Measurements from ENCODE around the gene USP12. TPM values are rescaled to one million over a fixed set of nuclear protein-coding genes. Genes with fewer than 3 reads are reported as not detected.

The USP12 gene
- total RNA-seq, 1 donor from 2014 or later = 19.1 TPM

DNA sequence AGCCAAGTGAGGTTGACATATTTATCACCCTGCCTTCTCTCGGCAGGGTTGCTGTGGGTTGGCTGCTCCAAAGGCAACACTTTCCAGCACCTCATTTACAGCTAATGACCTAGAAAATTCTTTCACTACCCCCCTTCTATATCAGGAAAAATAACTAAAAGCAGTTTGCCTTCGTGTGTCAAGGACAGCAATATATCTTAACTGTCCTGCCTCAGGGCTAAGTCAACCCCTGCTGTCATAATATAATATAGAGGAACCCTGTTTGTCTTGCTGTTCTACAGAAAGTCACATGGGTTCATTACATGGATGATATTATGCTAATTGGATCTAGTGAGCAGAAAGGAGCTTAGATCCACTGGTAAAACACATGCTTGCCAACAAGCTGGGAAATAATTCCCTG lies 28.1 kb upstream of the USP12 start:
- Mint-ChIP-seq H3K9me3 (peaks cover 3% of the 10 kb centered on the region), H3K36me3 (no peaks in the 10 kb centered on the region), H3K27me3 (peaks cover 17% of the 10 kb centered on the region), H3K27ac (no peak overlapping the region), H3K4me3 (no peak overlapping the region), H3K4me1 (ENCODE audit: unreplicated experiment) (peaks cover 11% of the 10 kb centered on the region)
- TF ChIP-seq, protein P1, sequence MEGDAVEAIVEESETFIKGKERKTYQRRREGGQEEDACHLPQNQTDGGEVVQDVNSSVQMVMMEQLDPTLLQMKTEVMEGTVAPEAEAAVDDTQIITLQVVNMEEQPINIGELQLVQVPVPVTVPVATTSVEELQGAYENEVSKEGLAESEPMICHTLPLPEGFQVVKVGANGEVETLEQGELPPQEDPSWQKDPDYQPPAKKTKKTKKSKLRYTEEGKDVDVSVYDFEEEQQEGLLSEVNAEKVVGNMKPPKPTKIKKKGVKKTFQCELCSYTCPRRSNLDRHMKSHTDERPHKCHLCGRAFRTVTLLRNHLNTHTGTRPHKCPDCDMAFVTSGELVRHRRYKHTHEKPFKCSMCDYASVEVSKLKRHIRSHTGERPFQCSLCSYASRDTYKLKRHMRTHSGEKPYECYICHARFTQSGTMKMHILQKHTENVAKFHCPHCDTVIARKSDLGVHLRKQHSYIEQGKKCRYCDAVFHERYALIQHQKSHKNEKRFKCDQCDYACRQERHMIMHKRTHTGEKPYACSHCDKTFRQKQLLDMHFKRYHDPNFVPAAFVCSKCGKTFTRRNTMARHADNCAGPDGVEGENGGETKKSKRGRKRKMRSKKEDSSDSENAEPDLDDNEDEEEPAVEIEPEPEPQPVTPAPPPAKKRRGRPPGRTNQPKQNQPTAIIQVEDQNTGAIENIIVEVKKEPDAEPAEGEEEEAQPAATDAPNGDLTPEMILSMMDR (conservative IDR thresholded peaks at IDR 0.05) = no peak
- no peak for DNase-seq (ENCODE audit: extremely low spot score, unreplicated experiment)

DNA sequence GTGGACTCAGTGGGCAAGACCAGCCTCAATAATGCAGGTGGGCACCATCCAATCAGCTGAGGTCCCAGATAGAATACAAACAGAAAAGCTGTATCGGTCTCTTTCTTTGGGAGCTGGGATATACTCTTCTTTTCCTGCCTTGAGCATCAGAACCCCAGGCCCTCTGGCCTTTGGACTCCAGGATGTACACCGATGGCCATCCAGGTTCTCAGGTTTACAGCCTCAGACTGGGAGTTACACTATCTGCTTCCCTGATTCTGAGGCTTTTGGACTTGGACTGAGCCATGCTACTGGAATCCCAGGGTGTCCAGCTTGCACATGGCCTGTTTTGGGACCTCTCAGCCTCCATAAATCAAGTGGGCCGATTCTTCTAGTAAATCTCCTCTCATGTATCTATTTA lies 27.6 kb upstream of the USP12 start:
- Mint-ChIP-seq H3K27me3 (peaks cover 17% of the 10 kb centered on the region), H3K4me1 (ENCODE audit: unreplicated experiment) (peaks cover 11% of the 10 kb centered on the region), H3K27ac (no peak overlapping the region), H3K4me3 (no peak overlapping the region), H3K9me3 (peaks cover 3% of the 10 kb centered on the region), H3K36me3 (no peaks in the 10 kb centered on the region)
- DNase-seq (ENCODE audit: extremely low spot score, unreplicated experiment) = no peak
- TF ChIP-seq, protein P1 (conservative IDR thresholded peaks at IDR 0.05) = no peak

- H3K9me3 Mint-ChIP-seq = peaks cover 3% of the 10 kb centered on the region
Observed at GRCh38 chr13:27194895-27195764, 23.5 kb upstream of the USP12 start.

DNA sequence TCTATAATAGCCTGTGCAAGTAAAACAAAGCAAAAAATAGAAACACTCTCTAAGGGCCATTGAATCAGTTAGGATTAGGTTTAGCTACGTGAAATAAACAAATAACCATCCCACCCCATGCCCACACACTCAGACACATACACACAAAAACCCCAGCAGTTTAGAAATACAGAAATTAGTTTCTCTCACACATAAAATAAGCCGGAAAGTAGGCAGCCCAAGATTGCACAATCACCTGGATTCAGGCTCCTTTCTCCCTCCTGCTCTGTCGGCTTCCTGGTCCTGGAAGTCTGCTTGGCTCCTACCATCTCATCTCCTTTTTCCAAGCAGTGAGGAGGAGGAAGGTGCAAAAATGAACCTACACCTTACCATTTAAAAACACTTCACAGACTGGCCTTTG lies 22.6 kb upstream of the USP12 start:
- no peak for DNase-seq (ENCODE audit: extremely low spot score, unreplicated experiment)
- TF ChIP-seq, protein P1 (conservative IDR thresholded peaks at IDR 0.05) = no peak
- no peak overlapping the region for H3K27ac Mint-ChIP-seq
- no peaks in the 10 kb centered on the region for H3K36me3 Mint-ChIP-seq
- H3K9me3 Mint-ChIP-seq = no peaks in the 10 kb centered on the region
- H3K4me1 Mint-ChIP-seq (ENCODE audit: unreplicated experiment) = peaks cover 7% of the 10 kb centered on the region
- no peak overlapping the region for H3K4me3 Mint-ChIP-seq
- peaks cover 14% of the 10 kb centered on the region for H3K27me3 Mint-ChIP-seq

More at GRCh38 chr13:27194895-27195764, 23.5 kb upstream of the USP12 start:
- Mint-ChIP-seq H3K4me3 (no peak overlapping the region), H3K27ac (no peak overlapping the region), H3K4me1 (ENCODE audit: unreplicated experiment) (peaks cover 11% of the 10 kb centered on the region), H3K27me3 (peaks cover 14% of the 10 kb centered on the region), H3K36me3 (no peaks in the 10 kb centered on the region)
- no peak for DNase-seq (ENCODE audit: extremely low spot score, unreplicated experiment)
- TF ChIP-seq, protein P1 (conservative IDR thresholded peaks at IDR 0.05) = no peak

DNA sequence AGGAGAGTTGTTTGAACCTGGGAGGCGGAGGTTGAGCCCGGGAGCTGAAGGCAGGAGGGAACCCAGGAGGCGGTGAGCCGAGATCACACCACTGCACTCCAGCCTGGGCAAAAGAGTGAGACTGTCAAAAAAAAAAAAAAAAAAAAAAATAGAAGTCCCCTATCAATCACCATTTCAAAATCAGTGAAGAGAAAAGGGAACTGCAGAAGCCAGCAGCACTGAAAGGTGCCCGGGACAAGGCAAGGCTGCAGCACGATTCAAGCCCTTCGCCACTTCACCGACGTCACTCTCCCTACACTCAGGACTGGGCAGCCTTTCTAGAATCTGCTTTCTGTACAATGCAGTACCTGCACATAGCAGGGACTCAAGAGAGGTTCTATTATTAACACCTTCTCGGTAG lies 21.9 kb upstream of the USP12 start:
- H3K9me3 Mint-ChIP-seq = no peaks in the 10 kb centered on the region
- no peaks in the 10 kb centered on the region for H3K36me3 Mint-ChIP-seq
- H3K27me3 Mint-ChIP-seq = peaks cover 14% of the 10 kb centered on the region
- DNase-seq (ENCODE audit: extremely low spot score, unreplicated experiment) = no peak
- H3K4me1 Mint-ChIP-seq (ENCODE audit: unreplicated experiment) = peaks cover 7% of the 10 kb centered on the region
- TF ChIP-seq, protein P1 (conservative IDR thresholded peaks at IDR 0.05) = no peak
- H3K4me3 Mint-ChIP-seq = no peak overlapping the region
- H3K27ac Mint-ChIP-seq = no peak overlapping the region
